ENCODE results near the gene SHISA7.

GRCh38 chr19:55398200-55398925, 44.7 kb downstream of the SHISA7 start:
- no peak for TF ChIP-seq REPIN1 (tag by site-specific recombination; IDR thresholded peaks at IDR 0.05; ENCODE audit: low read depth)
- TF ChIP-seq CTCF (tag by site-specific recombination; IDR thresholded peaks at IDR 0.05), result no peak
- TF ChIP-seq ZNF350 (tag by site-specific recombination; IDR thresholded peaks at IDR 0.05), result no peak
- no peak for TF ChIP-seq ZNF274 (IDR thresholded peaks at IDR 0.05; ENCODE audit: low read length)
- TF ChIP-seq ZNF274 (tag by site-specific recombination; IDR thresholded peaks at IDR 0.05; ENCODE audit: borderline replicate concordance), result no peak
- TF ChIP-seq ZNF561 (tag by site-specific recombination; IDR thresholded peaks at IDR 0.05; ENCODE audit: borderline replicate concordance), result no peak
- TF ChIP-seq ZNF19 (tag by site-specific recombination; IDR thresholded peaks at IDR 0.05; ENCODE audit: low read depth), result no peak
- TF ChIP-seq ZFP3 (tag by site-specific recombination; IDR thresholded peaks at IDR 0.05; ENCODE audit: low read depth), result no peak
- TF ChIP-seq MYNN (tag by site-specific recombination; IDR thresholded peaks at IDR 0.05; ENCODE audit: borderline replicate concordance), result no peak
- TF ChIP-seq ZNF10 (tag by site-specific recombination; IDR thresholded peaks at IDR 0.05), result peak; percentile 5; the same call in 1 of the 2 replicates
- no peak for TF ChIP-seq ZBTB7A (tag by site-specific recombination; IDR thresholded peaks at IDR 0.05; ENCODE audit: low read depth)
